Heart left ventricle (tissue), 16 donors: ENCODE measurements around the gene FAM8A1. TPM values are rescaled to one million over a fixed set of nuclear protein-coding genes. Genes with fewer than 3 reads are reported as not detected.
A peak's percentile ranks its signal among the peaks of the same experiment; 100 is the strongest.
"Not testable (repeated sequence)": the region's sequence is repeated elsewhere in the genome, so short reads cannot be mapped to it uniquely, and the experiment has no call there.

ENCODE experiments used
- ATAC-seq, 4 donors: fragments of 200-7000 bp; cut with Tn5 transposase; one replicate each; pipeline ENCODE4 v1.9.1; 2020 to 2022; ENCODE audit warnings: moderate library complexity in 4 of 4, mild to moderate bottlenecking in 3 of 4, moderate number of reproducible peaks in 1 of 4
- DNase-seq, 5 donors: peaks; one replicate each; pipeline ENCODE4 v3.0.0-alpha.2; 2020
- H3K27ac ChIP-seq, 12 donors: fragments of 200-600 bp; sonication (generic) in 4 of 12; one replicate each; pipeline versions ENCODE4 v1.5.0 to v1.8.0; 2016 to 2022; ENCODE audit warnings: mild to moderate bottlenecking in 2 of 12
- H3K27me3 ChIP-seq, 9 donors: fragments of 200-600 bp; sonication (generic) in 2 of 9; one replicate each; pipeline versions ENCODE4 v1.5.1 to v1.8.0; 2016 to 2022; ENCODE audit warnings: mild to moderate bottlenecking in 3 of 9
- H3K36me3 ChIP-seq, 9 donors: fragments of 200-600 bp; sonication (generic) in 2 of 9; one replicate each; pipeline versions ENCODE4 v1.5.0 to v1.8.0; 2018 to 2022; ENCODE audit warnings: mild to moderate bottlenecking in 2 of 9
- H3K4me1 ChIP-seq, 12 donors: fragments of 200-600 bp; sonication (generic) in 4 of 12; one replicate each; pipeline versions ENCODE4 v1.5.0 to v1.8.0; 2016 to 2022; ENCODE audit warnings: mild to moderate bottlenecking in 3 of 12
- H3K4me3 ChIP-seq, 12 donors: fragments of 200-600 bp; sonication (generic) in 4 of 12; one replicate each; pipeline versions ENCODE4 v1.5.0 to v1.8.0; 2017 to 2022; ENCODE audit warnings: mild to moderate bottlenecking in 9 of 12, moderate library complexity in 4 of 12
- H3K9me3 ChIP-seq, 12 donors: fragments of 200-600 bp; sonication (generic) in 4 of 12; one replicate each; pipeline versions ENCODE4 v1.5.0 to v1.8.0; 2016 to 2022; ENCODE audit warnings: mild to moderate bottlenecking in 1 of 12
- POLR2A ChIP-seq, 2 donors: fragments of 450-650 bp; IDR thresholded peaks; one replicate each; pipeline ENCODE4 v1.6.1; 2017; ENCODE audit warnings: antibody characterized with exemption in 2 of 2, mild to moderate bottlenecking in 2 of 2, moderate library complexity in 2 of 2
- WGBS, 4 donors: extraction: QIAGEN DNeasy Blood & Tissue Kit in 2 of 4; methylation state at CpG; one replicate each; pipeline versions ENCODE4 v1.1.5 to v1.1.7; 2013 to 2018; 5-methylcytosine and 5-hydroxymethylcytosine counted together
- intact Hi-C, 10 donors: fragments of 100-400 bp; cut with DNase I; formaldehyde crosslinking; loops; one replicate each; pipeline versions ENCODE4 v1.11.1 to v1.14.2; 2022
- polyA plus RNA-seq, 2 donors: library from polyadenylated mRNA; stranded (reverse); fragments of 200-250 nt; gene quantifications; one replicate each; pipeline ENCODE4 v1.2.3, GENCODE V29; 2013
- total RNA-seq, 9 donors: library from RNA; depleted of rRNA in 2 of 9; stranded (reverse); fragments of >200 nt in 2 of 9; fragmentation: NEBNext Ultra II Directional in 3 of 9; extraction: Animal tissue kit (Norgen Biotek cat#: 25700) in 3 of 9; gene quantifications; one replicate each; pipeline versions ENCODE4 v1.1.0 to v1.2.4, GENCODE V29; 2016 to 2023
- TF ChIP-seq, protein P1 (sequence below), 12 donors: fragments of 200-600 bp; sonication (generic) in 4 of 12; IDR thresholded peaks; one replicate each; pipeline versions ENCODE4 v1.5.0 to v1.8.0; 2018 to 2022; ENCODE audit warnings: antibody characterized with exemption in 12 of 12, mild to moderate bottlenecking in 5 of 12
- donor health status: ischemic (EF 13 %, LVEDD 7.1; RV severe dilation, severe dysfunction).
- donor health status: healthy with polysubstance abuse.
- donor health status: DM: no; HTN: yes; CAD: no.
- donor health status: DM: no; HTN: no; CAD: no.
- donor health status: ischemic (EF 25% LVEDD 6.9; RV normal size, moderate dysfunction).
- donor health status: ischemic (EF 25% LVEDD 5.7; RV mildly dilated, moderate dysfunction).
- donor health status: healthy.
- donor health status: DM: yes; HTN: yes; CAD: no.
- donor health status: ischemic (EF 35%, LVEDD 5.7; RV mildly dilated, moderate dysfunction).
- donor health status: nonischemic (EF 11% LVEDD 7.7; RV severe dilation, severe dysfunction).
- donor health status: DM: yes; HTN: yes; CAD: no.
- donor health status: PGD.
- donor health status: ischemic (EF 29% LVEDD 5.4; RV normal size, mild dysfunction).
- donor health status: nonischemic (EF 23%, LVEDD 6.1; RV moderate dilation, normal function).

Gene FAM8A1
- total and polyA plus RNA-seq, 11 donors = 9.1 to 24.5 (median 17.3) TPM

GRCh38 chr6:17580518-17581048, 19.5 kb upstream of the FAM8A1 start:
- 12 to 27% (median 23%) methylated on average over 12 to 53 of the region's 53 CpGs for WGBS, 4 donors

GRCh38 chr6:17581282-17581681, 18.8 kb upstream of the FAM8A1 start:
- intact Hi-C loops = loop anchor here in 7 of 10 donors (5.0 to 10.0 kb wide), 8 partner anchors 116 to 424 kb away; partner anchors contain the start of gene RBM24 (in 6 of the 7)

More at GRCh38 chr6:17580518-17581048, 19.5 kb upstream of the FAM8A1 start:
- Histone ChIP-seq H3K4me3 (peak overlapping the region; percentile 30 to 63 (median 58)), H3K9me3 (peaks cover 0 to 14% (median 8%) of the 10 kb centered on the region in 12 donors), H3K27ac (peak overlapping the region in 10 of 12 donors; percentile 3 to 85 (median 54)), H3K27me3 (peaks cover 0 to 4% (median 0%) of the 10 kb centered on the region in 9 donors), H3K36me3 (no peaks in the 10 kb centered on the region), H3K4me1 (peaks cover 0 to 20% (median 8%) of the 10 kb centered on the region in 12 donors)
- no peak for TF ChIP-seq POLR2A (IDR thresholded peaks at IDR 0.05)
- TF ChIP-seq, protein P1, sequence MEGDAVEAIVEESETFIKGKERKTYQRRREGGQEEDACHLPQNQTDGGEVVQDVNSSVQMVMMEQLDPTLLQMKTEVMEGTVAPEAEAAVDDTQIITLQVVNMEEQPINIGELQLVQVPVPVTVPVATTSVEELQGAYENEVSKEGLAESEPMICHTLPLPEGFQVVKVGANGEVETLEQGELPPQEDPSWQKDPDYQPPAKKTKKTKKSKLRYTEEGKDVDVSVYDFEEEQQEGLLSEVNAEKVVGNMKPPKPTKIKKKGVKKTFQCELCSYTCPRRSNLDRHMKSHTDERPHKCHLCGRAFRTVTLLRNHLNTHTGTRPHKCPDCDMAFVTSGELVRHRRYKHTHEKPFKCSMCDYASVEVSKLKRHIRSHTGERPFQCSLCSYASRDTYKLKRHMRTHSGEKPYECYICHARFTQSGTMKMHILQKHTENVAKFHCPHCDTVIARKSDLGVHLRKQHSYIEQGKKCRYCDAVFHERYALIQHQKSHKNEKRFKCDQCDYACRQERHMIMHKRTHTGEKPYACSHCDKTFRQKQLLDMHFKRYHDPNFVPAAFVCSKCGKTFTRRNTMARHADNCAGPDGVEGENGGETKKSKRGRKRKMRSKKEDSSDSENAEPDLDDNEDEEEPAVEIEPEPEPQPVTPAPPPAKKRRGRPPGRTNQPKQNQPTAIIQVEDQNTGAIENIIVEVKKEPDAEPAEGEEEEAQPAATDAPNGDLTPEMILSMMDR (IDR thresholded peaks at IDR 0.05) = no peak
- DNase-seq (peak in 4 of 5 donors; percentile 40 to 67 (median 54)), ATAC-seq (peak in 3 of 4 donors; percentile 68 to 84 (median 82))
- intact Hi-C loops = loop anchor here in 7 of 10 donors (5.0 to 10.0 kb wide), 8 partner anchors 116 to 423 kb away; partner anchors contain the start of gene RBM24 (in 6 of the 7)

DNA sequence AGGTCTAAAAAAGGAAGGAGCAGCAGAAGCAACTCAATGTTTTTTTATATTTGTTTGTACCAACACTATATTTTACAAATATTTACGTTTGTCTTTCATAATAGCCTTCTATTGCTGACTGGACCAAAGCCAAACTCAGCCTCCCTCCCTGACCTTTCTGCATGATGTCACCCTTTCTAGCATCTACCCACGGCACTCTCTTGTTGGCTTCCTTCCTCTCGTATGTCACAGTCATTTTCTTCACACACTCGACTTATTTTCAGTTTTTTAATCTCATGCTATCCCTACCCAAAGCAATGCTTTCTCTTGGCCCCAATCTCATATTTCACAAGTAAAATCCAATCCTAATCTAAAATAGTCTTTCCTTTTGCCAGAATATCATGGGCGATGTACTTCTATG, 16.3 kb upstream of the FAM8A1 start:
- H3K4me1 ChIP-seq = peaks cover 0 to 20% (median 8%) of the 10 kb centered on the region in 12 donors
- ATAC-seq (peak; percentile 7 to 40 (median 22)), DNase-seq (peak in 2 of 5 donors; percentile 29 to 45)
- peak overlapping the region in 8 of 12 donors; percentile 12 to 48 (median 32) for H3K4me3 ChIP-seq
- H3K27me3 ChIP-seq = peaks cover 0 to 4% (median 0%) of the 10 kb centered on the region in 9 donors
- no peaks in the 10 kb centered on the region for H3K9me3 ChIP-seq
- 5 to 13% (median 7%) methylated on average over 5 of the region's 5 CpGs for WGBS, 4 donors
- H3K27ac ChIP-seq = peak overlapping the region; percentile 22 to 78 (median 70)
- intact Hi-C loops = loop anchor here (1.0 to 10.0 kb wide), 11 partner anchors 119 to 428 kb away; partner anchors contain the start of gene RBM24 (in 6 of the 10)
- TF ChIP-seq, protein P1 (IDR thresholded peaks at IDR 0.05) = no peak
- no peak for TF ChIP-seq POLR2A (IDR thresholded peaks at IDR 0.05)
- no peaks in the 10 kb centered on the region for H3K36me3 ChIP-seq

More at GRCh38 chr6:17581282-17581681, 18.8 kb upstream of the FAM8A1 start:
- Histone ChIP-seq H3K4me3 (peak overlapping the region in 2 of 12 donors; percentile 60 to 62), H3K9me3 (peaks cover 0 to 12% (median 8%) of the 10 kb centered on the region in 12 donors), H3K27ac (peak overlapping the region in 1 of 12 donors; percentile 85), H3K4me1 (peaks cover 0 to 20% (median 8%) of the 10 kb centered on the region in 12 donors)
- not testable (repeated sequence) for ATAC-seq, DNase-seq, H3K27me3 ChIP-seq, H3K36me3 ChIP-seq
- WGBS, 4 donors = 93 to 95% (median 94%) methylated on average over 7 of the region's 7 CpGs

DNA sequence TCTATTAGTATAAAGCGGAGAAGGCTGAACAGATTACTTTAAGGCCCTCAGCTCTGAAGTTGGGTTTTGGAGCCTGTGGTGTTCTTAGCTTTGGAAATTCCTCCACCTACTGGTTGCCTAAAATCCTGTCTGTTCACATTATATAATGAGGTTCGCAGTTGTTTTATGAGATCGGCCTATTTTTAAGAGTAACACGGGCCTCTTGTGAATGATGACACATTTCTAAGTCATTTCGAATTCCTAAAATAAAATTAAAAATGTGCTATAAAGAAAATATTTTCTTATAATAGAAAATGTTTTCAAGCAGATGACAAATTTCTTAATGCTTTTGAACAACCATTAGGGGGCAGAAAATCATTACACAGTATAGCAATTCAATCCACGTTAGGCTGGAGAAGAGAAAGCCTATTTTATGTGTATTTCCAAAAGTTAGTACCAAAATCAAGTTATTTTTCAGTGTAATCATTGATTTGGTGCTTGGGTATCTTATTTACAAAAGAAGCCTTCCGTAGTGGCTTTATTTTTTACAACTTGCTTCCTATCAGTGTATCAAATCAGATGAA, 15.8 kb upstream of the FAM8A1 start:
- H3K4me1 ChIP-seq = peaks cover 0 to 20% (median 8%) of the 10 kb centered on the region in 12 donors
- peaks cover 0 to 4% (median 0%) of the 10 kb centered on the region in 9 donors for H3K27me3 ChIP-seq
- no peaks in the 10 kb centered on the region for H3K36me3 ChIP-seq
- intact Hi-C loops = loop anchor here in 9 of 10 donors (1.0 to 10.0 kb wide), 11 partner anchors 120 to 428 kb away; partner anchors contain the start of gene RBM24 (in 6 of the 9)
- DNase-seq = peak in 2 of 5 donors; percentile 43 to 52
- 7 to 8% (median 8%) methylated on average over 7 of the region's 7 CpGs for WGBS, 4 donors
- TF ChIP-seq, protein P1 (IDR thresholded peaks at IDR 0.05) = peak; percentile 59 to 92 (median 82)
- TF ChIP-seq POLR2A (IDR thresholded peaks at IDR 0.05) = no peak
- ATAC-seq = peak; percentile 77 to 90 (median 86)
- H3K4me3 ChIP-seq = peak overlapping the region in 9 of 12 donors; percentile 12 to 48 (median 34)
- H3K27ac ChIP-seq = peak overlapping the region in 11 of 12 donors; percentile 22 to 78 (median 74)
- H3K9me3 ChIP-seq = no peaks in the 10 kb centered on the region
